Hypothalamus (tissue), 51 donors: ENCODE results near the gene MINDY2.
"Not testable (repeated sequence)": the region's sequence is repeated elsewhere in the genome, so short reads cannot be mapped to it uniquely, and the experiment has no call there.

ENCODE experiments used
- DNase-seq, 51 donors: peaks; one replicate each; lab custom pipeline; 2025; lab: John Stamatoyannopoulos, UW

Gene MINDY2

DNA sequence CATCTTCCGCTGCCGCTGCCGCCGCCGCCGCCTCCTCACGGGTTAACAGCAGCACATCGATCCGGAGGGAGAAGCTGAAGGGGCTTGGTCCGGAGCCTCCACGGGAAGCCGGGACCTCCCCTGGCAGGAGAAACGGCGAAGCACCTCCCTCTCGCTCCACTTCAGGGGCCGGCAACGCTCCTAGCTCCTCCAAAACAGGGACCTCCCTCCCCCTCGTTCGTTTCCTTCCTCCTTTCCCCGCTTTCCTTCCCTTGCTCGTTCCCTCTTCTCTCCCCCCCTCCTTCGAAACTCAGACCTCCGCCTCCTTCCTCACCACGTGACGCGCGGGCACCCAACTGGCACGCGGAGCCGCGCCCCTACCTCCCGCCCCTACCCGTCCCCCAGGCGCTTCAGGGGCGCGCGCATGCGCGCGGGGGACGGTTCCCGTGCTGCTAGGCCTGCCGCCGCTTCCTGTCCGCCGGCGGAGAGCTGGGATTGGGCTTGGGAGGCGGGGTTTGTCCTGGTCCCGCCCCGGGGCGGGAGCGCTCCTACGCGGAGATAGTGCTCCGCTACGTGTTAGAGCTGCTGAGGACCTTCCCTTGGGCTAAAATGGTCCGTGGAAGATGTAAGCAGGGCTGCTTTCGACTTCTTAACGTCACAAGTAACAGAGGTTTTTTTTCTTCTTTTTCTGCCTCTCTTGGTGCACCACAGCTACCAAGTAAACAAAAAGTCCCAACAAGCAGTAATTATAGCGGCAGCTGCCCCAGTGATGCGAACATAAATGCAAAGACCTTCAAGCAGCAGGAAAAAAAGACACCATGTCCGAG is 21.4 kb upstream of the MINDY2 start, which contains the start of gene ADAM10:
ADAM10 (minus strand) TSS at position 176 of the 806 bp plus-strand sequence; CDS start at position 3, 173 bp downstream.
- peak; percentile 90 to 100 (median 99) for DNase-seq

DNA sequence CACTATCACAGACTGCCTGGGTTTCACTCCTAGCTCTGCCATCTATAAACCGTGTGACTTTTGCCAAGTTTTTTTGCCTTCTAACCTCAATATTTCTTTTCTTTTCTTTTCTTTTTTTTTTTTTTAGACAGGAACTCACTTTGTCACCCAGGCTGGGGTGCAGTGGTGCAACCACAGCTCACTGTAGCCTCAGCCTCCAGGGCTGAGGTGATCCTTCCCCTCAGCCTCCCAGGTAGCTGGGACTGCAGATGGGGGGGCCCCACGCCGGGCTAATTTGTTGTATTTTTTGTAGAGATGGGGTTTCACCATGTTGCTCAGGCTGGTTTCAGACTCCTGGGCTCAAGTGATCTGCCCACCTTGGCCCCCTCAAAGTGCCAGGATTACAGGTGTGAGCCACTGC is 18.4 kb upstream of the MINDY2 start:
- no peak for DNase-seq

DNA sequence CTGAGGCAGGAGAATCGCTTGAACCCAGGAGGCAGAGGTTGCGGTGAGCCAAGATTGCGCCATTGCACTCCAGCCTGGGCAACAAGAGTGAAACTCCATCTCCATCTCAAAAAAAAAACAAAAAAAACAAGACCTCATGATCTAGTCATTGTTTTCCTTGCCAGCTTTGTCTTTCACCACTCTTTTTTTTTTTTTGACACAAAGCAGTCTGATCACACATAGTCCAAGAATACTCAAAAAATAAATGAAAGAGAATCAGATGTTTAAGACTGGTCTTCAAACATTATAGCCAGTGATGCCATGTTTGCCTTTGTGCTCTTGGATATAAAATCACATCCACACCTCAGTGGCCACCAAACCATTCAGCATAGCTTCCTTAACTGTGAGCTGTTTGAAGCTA is 15.8 kb upstream of the MINDY2 start:
- DNase-seq = no peak

DNA sequence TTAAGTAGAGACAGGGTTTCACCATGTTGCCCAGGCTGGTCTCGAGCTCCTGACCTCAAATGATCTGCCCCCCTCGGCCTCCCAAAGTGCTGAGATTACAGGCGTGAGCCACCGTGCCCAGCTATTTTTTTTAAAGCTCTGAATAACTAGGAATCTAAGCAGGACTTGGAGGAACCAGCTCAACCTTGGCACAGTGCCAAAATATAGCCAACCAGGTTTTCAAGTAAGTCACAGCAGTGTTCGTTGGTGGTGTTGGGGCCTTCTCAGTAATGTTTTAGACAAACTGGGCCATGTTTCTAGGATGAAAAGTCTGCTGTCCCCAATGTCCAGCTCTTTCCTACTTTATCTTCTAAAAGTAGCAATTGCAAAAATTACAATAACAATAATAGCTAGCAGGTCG is 15.1 kb upstream of the MINDY2 start:
- DNase-seq = peak in 1 of 51 donors; percentile 4

DNA sequence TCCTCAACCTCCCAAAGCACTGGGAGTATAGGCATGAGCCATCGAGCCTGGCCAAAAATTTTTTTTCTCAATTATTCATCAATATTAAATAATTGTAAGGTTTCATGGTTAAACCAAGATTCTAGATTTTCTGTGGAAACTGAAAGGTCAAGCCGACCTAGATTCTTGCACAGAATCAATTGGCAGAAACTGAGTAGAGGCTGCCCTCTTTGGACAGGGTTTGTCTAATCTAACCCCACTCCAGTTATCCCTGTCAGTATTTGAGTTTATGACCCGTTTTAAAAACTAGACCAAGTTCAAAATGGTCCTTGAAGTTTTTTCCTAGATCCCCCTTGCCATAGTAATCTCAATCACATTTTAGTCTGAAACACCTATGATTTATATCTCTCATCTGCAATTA is 13.0 kb upstream of the MINDY2 start:
- peak in 5 of 51 donors; percentile 9 to 34 (median 33) for DNase-seq

DNA sequence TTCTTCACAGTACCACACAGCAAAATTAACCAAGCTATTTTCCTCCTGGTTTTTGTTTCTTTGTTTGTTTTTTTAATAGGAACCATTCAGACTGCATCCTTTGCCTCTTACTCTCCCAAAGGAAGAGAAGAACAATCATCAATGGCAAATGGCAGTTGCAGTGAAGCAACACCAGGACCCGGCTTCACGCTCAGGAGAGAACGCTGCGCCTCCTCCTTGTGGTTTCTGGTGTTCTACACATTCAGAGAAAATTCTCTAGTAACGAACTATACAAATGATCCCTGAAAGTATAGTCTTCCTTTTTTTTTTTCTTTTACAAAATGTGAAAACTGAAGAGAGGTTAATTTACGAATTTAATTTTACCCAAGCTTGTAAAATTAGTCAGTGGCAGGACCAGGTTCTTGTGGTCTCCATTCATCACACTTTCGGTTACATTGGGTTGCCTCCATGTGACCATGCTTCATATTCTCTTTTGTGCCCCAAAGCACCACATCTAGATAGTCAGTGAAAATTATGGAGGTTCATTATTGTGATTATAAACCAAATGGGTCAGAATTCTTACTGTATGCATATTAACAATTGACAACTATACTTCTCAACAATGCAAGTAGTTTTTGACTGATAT is 10.6 kb upstream of the MINDY2 start:
- DNase-seq = no peak

DNA sequence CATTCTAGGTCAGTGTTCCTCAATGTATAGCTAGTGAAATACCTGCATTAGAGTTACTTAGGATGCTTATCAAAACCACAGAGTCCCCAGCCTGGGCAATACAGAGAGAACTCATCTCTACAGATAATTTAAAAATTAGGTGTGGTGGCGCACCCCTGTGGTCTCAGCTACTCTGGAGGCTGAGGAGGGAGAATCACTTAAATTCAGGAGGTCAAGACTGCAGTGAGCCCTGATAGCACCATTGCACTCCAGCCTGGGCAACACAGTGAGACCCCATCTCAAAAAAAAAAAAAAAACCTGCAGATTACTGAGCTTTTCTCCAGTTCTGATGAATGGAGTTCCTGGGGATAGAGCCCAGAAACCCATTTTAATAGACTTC is 10.1 kb upstream of the MINDY2 start:
- no peak for DNase-seq

DNA sequence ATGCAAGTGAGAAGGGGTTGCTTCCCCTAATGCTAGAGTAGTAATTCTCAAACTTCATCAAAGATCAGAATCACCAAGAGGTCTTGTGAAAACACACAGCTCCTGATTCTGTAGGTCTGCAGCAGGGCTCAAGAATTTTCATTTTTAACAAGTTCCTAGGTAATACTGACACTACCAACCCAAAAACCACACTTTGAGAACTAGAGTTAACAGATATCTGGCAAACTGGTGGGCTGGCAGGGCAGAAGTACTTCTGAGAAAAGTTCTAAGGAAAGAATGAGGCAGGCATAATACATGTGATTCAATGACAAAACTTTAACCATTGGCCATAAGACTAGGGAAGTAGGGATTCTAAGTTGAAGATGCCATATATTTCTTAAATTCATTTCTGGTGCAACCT is 8.8 kb upstream of the MINDY2 start:
- DNase-seq = no peak

DNA sequence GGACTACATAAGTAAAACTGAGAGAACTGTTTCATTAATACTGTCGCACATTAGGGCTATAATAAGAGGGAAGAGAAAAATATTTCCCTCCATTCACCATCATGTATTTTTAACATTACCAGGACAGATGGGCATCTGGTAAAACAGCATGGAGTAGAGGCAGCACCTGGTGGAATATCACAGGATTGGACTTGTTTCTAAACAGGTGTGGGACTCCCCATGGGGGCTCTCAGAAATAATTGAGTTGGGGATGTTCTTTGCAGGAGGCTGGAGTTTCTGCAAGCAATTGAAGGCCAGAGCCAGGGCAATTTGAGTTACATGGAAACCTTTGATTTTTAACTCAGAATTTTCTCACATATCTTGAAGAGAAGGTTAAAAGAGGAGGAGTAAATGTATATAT is 8.4 kb upstream of the MINDY2 start:
- no peak for DNase-seq

DNA sequence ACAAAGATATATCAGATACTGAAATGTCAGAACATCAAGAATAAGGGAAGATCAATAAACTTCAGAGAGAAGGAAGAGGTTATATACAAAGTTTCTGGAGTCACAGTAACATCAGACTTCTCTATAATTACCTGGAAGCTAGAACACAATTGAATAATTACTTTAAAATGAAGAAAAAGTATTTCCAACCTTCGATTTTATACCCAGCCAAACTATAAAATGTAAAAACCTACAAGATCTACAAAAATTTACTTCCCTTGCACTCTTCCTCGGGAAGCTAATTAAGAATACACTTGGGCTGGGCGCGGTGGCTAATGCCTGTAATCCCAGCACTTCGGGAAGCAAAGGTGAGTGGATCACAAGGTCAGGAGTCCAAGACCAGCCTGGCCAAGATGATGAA is 6.6 kb upstream of the MINDY2 start:
- no peak for DNase-seq

DNA sequence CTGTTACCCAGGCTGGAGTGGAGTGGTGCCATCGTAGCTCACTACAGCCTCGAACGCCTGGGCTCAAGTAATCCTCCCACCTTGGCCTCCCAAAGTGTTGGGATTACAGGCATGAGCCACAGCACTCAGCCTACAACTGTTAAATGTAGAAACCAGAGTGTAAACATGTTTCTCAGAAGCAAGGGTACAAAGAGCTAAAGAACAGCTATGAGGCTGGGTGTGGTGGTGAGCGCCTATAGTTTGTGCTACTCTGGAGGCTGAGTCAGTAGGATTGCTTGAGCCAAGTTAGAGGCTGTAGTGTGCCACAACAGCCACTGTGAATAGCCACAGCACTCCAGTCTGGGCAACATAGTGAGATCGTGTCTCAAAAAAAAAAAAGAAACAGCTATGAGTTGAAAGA is 4.8 kb upstream of the MINDY2 start:
- DNase-seq = no peak

DNA sequence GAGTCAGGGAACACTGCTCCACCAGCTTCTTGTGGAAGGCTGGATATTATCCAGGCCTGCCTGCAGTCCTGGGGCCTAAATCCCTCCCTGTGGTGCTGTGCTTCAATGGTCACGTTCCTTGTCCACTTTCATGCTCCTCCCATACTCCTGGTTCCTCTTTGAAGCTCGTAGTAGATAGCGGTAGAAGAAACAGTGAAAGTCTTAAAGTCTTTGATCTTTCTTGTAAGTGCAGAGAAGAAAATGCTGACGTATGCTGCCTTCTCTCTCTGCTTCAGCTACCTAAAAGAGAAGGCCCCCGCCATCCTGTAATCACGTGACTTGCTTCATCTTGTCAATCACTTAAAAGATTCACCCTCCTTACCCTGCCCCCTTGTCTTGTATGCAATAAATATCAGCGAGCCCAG is 2.5 kb upstream of the MINDY2 start:
- DNase-seq = not testable (repeated sequence)

DNA sequence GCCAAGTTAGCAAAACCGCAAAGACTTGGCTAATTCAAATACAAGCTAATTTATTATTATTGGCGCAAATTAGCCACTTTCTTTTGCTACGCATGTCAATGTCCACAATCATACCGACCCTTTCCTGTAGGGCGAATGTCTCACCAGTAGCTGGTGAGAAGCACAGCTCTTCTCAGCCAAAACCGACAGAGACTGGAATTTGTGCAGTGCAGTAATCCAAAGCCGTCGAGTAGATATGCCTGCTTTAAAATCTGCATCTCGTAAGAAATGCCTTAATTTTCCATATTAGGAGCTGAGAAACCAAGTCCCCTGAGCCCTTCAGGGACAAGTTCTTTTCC is 614 bp upstream of the MINDY2 start:
- DNase-seq = no peak

DNA sequence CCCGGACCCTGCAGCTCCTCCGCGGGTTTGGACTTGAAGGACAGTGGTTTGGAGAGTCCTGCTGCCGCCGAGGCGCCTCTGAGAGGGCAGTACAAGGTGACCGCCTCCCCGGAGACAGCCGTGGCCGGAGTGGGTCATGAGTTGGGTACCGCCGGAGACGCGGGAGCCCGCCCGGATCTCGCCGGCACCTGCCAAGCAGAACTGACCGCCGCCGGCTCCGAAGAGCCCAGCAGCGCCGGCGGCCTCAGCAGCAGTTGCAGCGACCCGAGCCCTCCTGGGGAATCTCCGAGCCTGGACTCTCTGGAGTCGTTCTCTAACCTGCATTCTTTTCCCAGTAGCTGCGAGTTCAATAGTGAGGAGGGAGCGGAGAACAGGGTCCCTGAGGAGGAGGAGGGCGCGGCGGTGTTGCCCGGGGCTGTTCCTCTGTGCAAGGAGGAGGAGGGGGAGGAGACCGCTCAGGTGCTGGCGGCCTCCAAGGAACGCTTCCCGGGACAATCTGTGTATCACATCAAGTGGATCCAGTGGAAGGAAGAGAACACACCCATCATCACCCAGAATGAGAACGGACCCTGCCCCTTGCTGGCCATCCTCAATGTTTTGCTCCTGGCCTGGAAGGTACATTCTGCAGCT is 634 bp downstream of the MINDY2 start:
- peak in 39 of 51 donors; percentile 22 to 85 (median 61) for DNase-seq

DNA sequence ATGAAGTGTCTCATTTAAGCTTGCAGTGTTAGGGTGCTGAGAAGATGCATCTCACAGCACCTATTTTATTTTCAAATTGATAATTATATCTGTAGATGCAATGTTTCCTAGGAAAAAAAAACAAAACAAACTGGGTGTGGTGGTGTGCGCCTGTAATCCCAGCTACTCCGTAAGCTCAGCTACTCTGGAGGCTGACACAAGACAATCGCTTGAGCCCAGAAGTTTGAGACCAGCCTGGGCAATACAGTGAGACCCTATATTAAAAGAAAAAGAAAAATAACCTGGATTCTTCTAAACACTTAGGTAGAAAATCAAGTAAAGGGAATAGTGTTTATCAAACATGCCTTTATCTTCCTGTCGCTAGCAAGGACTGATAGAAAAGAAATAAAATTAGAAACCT is 1.9 kb downstream of the MINDY2 start:
- DNase-seq = no peak

DNA sequence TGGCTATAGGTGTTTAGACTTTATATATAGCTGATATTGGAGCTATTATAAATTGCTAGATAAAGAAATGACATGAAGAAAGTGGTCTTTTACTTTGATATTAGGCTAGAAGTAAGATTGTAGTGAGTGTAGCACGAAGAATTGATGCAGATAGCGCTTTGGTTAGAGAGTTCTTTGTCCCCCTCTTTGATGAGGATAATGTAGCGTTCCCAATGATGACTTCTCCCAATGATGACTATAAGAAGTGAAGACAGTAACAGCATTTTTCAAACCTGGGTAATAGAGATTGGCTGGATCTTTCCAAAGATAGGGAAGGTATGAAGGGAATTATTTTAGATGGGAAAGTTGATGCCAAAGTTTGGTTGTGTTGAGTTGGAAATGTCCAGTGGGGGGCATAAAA is 4.3 kb downstream of the MINDY2 start:
- no peak for DNase-seq

DNA sequence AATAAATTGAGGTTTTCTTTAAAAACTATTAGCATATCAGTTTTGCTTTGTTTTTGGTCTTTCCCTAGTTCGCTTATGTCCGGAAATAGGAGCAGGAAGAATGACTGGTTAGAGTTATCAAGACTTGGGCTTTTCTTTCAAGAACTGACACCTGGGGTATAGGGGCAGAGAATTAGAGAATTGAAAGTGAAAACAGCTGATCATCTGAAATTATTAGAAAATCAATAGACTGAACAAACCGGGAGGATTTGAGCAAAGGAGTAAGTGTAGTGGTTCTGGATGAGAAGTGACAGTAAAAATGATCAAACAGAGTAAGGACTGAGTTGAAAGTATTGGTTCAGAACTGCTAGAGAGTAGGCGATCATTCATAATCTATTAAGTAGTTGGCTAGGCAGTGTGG is 6.0 kb downstream of the MINDY2 start:
- no peak for DNase-seq

DNA sequence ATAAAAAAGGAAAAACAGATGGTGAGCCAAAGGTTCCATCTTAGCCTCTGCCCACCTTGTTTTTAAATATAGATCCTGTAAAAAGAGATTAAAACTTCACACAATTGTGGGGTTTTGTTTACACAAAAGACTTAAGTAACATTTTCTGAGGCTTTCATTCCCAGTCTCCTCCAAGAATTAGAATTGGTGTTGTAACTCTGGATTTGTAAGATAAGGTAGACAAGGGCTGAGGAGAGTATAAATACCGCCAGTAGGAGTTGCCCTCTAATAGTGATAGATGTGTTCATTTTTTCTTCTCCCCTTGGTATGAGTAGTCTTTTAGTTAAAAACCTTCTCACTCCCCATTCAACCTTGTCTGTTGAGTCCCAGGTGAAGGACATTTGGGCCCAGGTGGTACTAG is 8.5 kb downstream of the MINDY2 start:
- no peak for DNase-seq

DNA sequence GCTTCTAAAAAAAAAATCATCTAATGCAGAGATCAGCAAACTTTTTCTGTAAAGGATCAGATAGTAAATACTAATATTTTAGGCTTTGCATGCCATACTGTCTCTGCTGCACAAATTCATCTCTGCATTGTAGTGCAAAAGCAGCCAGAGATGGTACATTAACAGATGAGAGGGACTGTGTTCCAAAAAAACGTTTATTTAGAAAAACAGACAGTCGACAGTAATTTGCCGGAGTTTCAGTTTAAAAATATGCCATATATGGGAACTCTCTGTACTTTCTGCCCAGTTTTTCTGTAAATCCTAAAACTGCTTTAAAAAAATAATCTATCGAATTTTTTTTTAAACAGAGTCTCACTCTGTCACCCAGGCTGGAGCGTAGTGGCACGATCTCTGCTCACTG is 14.3 kb downstream of the MINDY2 start:
- DNase-seq = no peak

DNA sequence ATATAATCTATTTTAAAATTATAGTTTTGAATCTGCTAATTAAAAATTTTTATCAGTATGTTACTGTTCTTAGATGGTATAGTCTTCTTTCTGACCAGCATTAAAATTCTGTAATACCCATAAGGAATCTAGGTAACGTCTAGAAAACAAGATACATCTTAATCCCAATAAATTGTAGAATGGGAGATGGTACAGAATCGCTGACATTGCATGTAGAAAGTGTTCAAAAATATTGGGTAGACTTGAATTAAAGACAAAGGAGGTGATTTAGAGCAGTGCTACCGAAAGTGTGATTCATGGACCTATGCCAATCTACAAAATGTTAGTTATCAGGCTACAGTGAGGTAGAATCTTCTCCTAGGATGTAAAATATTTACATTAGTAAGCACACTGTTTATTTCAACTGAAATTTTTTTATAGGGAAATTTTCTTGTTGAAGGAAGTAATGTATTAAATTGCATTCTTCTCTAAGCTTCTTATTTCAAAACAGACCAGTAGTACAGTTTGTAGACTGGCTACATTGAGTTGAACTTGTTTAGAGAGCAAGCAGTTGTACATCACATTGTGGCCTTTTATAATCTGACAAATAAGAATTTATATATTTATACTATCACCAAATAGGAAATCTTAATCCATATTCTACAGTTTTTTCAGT is 17.1 kb downstream of the MINDY2 start:
- DNase-seq = no peak

DNA sequence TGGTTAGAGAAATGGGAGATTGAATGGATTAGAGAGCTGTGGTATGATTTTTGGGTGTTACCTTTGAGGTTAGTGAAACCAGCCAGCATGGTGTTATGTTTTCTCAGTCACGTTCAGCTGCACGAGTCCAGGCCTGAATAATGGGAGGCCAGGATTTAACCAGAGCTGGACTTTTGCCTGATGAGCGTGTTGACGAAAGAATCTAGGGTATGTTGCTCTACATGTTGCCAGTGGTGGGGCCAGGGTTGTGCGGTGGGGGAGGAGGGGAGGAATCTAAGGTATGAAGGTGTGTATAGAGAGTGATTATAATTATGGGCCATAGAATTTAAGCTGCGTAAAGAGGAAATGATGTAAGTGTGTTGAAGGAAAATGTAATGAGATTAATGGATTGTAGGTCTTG is 22.8 kb downstream of the MINDY2 start:
- peak in 1 of 51 donors; percentile 2 for DNase-seq

DNA sequence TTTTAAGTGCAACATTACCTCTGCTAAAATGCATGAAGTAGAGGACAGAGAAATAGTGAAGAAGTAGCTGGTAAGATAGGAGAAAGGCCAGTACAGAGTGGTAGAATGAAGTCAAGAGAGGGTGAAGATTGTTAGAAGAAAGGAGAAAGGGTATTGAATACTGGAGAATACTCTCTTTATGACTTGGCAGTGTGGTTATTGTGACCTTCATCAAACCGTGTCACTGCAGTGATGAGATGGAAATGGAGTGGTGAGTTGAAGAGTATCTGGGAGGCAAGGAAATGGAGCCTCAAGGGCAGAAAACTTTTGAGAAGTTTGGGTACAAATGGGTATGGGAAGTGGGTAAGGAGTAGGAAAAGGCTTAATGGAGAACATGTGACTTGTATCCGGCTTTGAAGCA is 24.7 kb downstream of the MINDY2 start:
- DNase-seq = no peak
